ENCODE results near the gene WDR19. TPM values are rescaled to one million over a fixed set of nuclear protein-coding genes. Genes with fewer than 3 reads are reported as not detected.
"Not testable (repeated sequence)": the region's sequence is repeated elsewhere in the genome, so short reads cannot be mapped to it uniquely, and the experiment has no call there.

WDR19 gene
- total RNA-seq, 2 donors from 2014 or later, result 13.1 to 14.2 TPM

- no peaks in the 10 kb centered on the region for H3K27me3 Mint-ChIP-seq (ENCODE audit: low read depth)
- peak overlapping the region; percentile 41 for H3K27ac Mint-ChIP-seq
- no peak for ATAC-seq (replicated peaks in 1 of 2)
- peaks cover 2 to 22% of the 10 kb centered on the region in 2 donors for H3K36me3 Mint-ChIP-seq (ENCODE audit: insufficient read depth in 2 of 2)
- no peak overlapping the region for H3K4me3 Mint-ChIP-seq
- H3K9me3 Mint-ChIP-seq, result no peaks in the 10 kb centered on the region
- peaks cover 12% of the 10 kb centered on the region for H3K4me1 Mint-ChIP-seq (ENCODE audit: low read depth)
- no peak for DNase-seq
Observed at GRCh38 chr4:39285853-39286252, 103.5 kb downstream of the WDR19 start.

- Mint-ChIP-seq H3K27ac (peak overlapping the region; percentile 1), H3K9me3 (no peaks in the 10 kb centered on the region), H3K27me3 (ENCODE audit: low read depth) (no peaks in the 10 kb centered on the region), H3K4me1 (ENCODE audit: low read depth) (peaks cover 12% of the 10 kb centered on the region), H3K4me3 (no peak overlapping the region), H3K36me3 (ENCODE audit: insufficient read depth in 2 of 2) (peaks cover 2 to 25% of the 10 kb centered on the region in 2 donors)
- ATAC-seq (replicated peaks in 1 of 2) (peak in 1 of 2 donors; percentile 17), DNase-seq (no peak)
Observed at GRCh38 chr4:39286263-39286662, 103.9 kb downstream of the WDR19 start.

DNA sequence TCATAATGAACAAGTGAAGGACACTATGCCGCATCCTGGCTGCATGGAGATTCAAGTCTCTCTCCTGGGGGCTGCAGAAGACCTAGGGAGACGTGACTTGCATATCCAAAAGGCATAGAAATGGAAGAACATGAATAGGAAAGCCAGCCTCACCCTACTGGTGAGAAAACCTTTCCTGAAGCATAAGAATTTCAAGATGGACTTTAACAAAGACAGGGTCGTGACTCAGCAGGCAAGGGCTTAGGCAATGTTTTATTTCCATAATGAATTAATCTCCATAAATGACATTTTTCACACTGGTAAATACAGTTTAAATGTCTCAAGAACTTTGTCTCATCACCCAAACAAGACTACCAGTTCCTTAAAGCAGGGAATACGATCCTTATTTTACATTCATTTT lies 104.9 kb downstream of the WDR19 start:
- H3K4me1 Mint-ChIP-seq (ENCODE audit: low read depth), result peaks cover 12% of the 10 kb centered on the region
- H3K36me3 Mint-ChIP-seq (ENCODE audit: insufficient read depth in 2 of 2), result peaks cover 2 to 32% of the 10 kb centered on the region in 2 donors
- H3K27ac Mint-ChIP-seq, result no peak overlapping the region
- H3K4me3 Mint-ChIP-seq, result no peak overlapping the region
- H3K9me3 Mint-ChIP-seq, result no peaks in the 10 kb centered on the region
- ATAC-seq (replicated peaks in 1 of 2) (no peak), DNase-seq (no peak)
- no peaks in the 10 kb centered on the region for H3K27me3 Mint-ChIP-seq (ENCODE audit: low read depth)

DNA sequence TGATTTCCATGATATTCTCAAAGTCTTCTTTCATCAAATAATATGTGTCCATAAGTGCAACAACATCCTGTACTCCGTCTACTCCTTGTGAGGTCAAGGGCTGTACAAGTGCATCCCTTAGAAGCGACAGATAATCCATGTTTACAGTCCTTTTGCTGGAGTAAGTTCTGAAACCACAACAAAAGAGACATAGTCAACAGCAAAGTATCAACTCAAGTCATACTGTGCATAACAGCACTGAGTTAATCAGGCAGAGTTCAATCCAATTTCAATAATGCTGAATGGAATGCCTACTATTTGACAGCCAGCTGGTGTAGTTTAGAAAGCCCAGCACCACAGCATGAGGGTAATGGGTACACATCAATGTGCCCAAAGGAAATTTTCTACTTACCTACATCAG lies 109.4 kb downstream of the WDR19 start:
- ATAC-seq (replicated peaks in 1 of 2), result peak; percentile 49 to 53
- no peak for DNase-seq
- no peaks in the 10 kb centered on the region for H3K27me3 Mint-ChIP-seq (ENCODE audit: low read depth)
- H3K27ac Mint-ChIP-seq, result no peak overlapping the region
- H3K4me3 Mint-ChIP-seq, result no peak overlapping the region
- no peaks in the 10 kb centered on the region for H3K9me3 Mint-ChIP-seq
- H3K4me1 Mint-ChIP-seq (ENCODE audit: low read depth), result peaks cover 5% of the 10 kb centered on the region
- H3K36me3 Mint-ChIP-seq (ENCODE audit: insufficient read depth in 2 of 2), result peaks cover 8 to 39% of the 10 kb centered on the region in 2 donors

- H3K27me3 Mint-ChIP-seq (ENCODE audit: low read depth); H3K4me1 Mint-ChIP-seq (ENCODE audit: low read depth); ATAC-seq (replicated peaks in 1 of 2); H3K9me3 Mint-ChIP-seq; H3K4me3 Mint-ChIP-seq; DNase-seq: not testable (repeated sequence)
- H3K27ac Mint-ChIP-seq, result peak overlapping the region; percentile 59
- peaks cover 9 to 40% of the 10 kb centered on the region in 2 donors for H3K36me3 Mint-ChIP-seq (ENCODE audit: insufficient read depth in 2 of 2)
Observed at GRCh38 chr4:39292433-39292832, 110.1 kb downstream of the WDR19 start.

- ATAC-seq (replicated peaks in 1 of 2) (no peak), DNase-seq (no peak)
- H3K9me3 Mint-ChIP-seq, result no peaks in the 10 kb centered on the region
- no peaks in the 10 kb centered on the region for H3K4me1 Mint-ChIP-seq (ENCODE audit: low read depth)
- no peaks in the 10 kb centered on the region for H3K27me3 Mint-ChIP-seq (ENCODE audit: low read depth)
- H3K36me3 Mint-ChIP-seq (ENCODE audit: insufficient read depth in 2 of 2), result peaks cover 10 to 55% of the 10 kb centered on the region in 2 donors
- H3K27ac Mint-ChIP-seq, result no peak overlapping the region
- H3K4me3 Mint-ChIP-seq, result no peak overlapping the region
Observed at GRCh38 chr4:39295784-39296183, 113.5 kb downstream of the WDR19 start.

- Mint-ChIP-seq H3K27me3 (ENCODE audit: low read depth) (no peaks in the 10 kb centered on the region), H3K36me3 (ENCODE audit: insufficient read depth in 2 of 2) (peaks cover 10 to 49% of the 10 kb centered on the region in 2 donors), H3K9me3 (peaks cover 0 to 1% of the 10 kb centered on the region in 2 donors), H3K4me3 (no peak overlapping the region), H3K27ac (no peak overlapping the region), H3K4me1 (ENCODE audit: low read depth) (no peaks in the 10 kb centered on the region)
- no peak for DNase-seq
- no peak for ATAC-seq (replicated peaks in 1 of 2)
Observed at GRCh38 chr4:39302901-39303300, 120.6 kb downstream of the WDR19 start.

- no peaks in the 10 kb centered on the region for H3K27me3 Mint-ChIP-seq (ENCODE audit: low read depth)
- no peak overlapping the region for H3K27ac Mint-ChIP-seq
- H3K9me3 Mint-ChIP-seq, result peaks cover 0 to 1% of the 10 kb centered on the region in 2 donors
- ATAC-seq (replicated peaks in 1 of 2) (no peak), DNase-seq (no peak)
- H3K36me3 Mint-ChIP-seq (ENCODE audit: insufficient read depth in 2 of 2), result peaks cover 17 to 48% of the 10 kb centered on the region in 2 donors
- no peak overlapping the region for H3K4me3 Mint-ChIP-seq
- no peaks in the 10 kb centered on the region for H3K4me1 Mint-ChIP-seq (ENCODE audit: low read depth)
Observed at GRCh38 chr4:39303871-39304270, 121.5 kb downstream of the WDR19 start.

DNA sequence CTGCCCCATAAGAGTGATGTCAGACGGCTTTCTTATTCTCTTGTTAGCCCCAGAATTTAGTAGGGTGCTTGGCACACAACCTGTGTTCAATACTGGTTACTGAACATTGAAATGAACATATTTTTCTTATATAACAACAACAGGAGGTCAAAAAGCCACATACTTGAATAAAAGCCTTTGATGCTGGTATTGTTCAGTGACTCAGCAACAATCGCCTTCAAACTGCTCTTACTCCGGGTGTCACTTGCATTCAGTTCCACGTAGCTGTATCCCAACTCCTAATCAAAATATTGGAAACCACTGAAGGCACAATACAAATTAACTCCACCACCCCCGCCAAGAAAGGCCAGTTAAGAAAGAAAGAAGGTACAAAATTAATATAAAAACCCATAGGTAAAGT lies 122.3 kb downstream of the WDR19 start:
- DNase-seq (no peak), ATAC-seq (replicated peaks in 1 of 2) (no peak)
- Mint-ChIP-seq H3K4me3 (no peak overlapping the region), H3K4me1 (ENCODE audit: low read depth) (no peaks in the 10 kb centered on the region), H3K27me3 (ENCODE audit: low read depth) (no peaks in the 10 kb centered on the region), H3K36me3 (ENCODE audit: insufficient read depth in 2 of 2) (peaks cover 20 to 44% of the 10 kb centered on the region in 2 donors), H3K9me3 (peaks cover 0 to 1% of the 10 kb centered on the region in 2 donors), H3K27ac (peak overlapping the region; percentile 63)

GRCh38 chr4:39305912-39306677 lies 123.8 kb downstream of the WDR19 start:
- DNase-seq (no peak), ATAC-seq (replicated peaks in 1 of 2) (no peak)
- no peaks in the 10 kb centered on the region for H3K4me1 Mint-ChIP-seq (ENCODE audit: low read depth)
- no peak overlapping the region for H3K27ac Mint-ChIP-seq
- H3K36me3 Mint-ChIP-seq (ENCODE audit: insufficient read depth in 2 of 2), result peaks cover 19 to 37% of the 10 kb centered on the region in 2 donors
- H3K9me3 Mint-ChIP-seq, result no peaks in the 10 kb centered on the region
- no peak overlapping the region for H3K4me3 Mint-ChIP-seq
- H3K27me3 Mint-ChIP-seq (ENCODE audit: low read depth), result no peaks in the 10 kb centered on the region

DNA sequence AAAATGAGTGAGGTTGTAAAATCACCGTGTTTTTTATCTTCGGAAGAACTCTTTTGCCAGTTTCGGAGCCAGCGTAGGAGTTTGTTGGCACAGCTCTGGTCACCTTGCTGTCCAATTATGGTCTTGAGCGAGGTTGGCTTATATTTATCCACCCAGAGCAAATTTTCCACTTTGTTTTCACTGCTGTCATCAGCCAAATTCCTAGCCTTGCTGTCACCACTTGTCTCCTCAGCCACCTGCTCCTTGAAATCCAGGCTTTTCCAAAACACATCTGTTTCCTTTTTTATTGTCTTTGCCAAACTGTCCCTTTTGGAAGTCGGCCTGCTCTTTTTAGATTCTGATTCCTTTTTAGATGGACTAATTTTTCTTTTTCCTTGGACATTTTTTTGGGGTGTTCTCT lies 126.3 kb downstream of the WDR19 start:
- DNase-seq, result no peak
- ATAC-seq (replicated peaks in 1 of 2), result no peak
- H3K4me1 Mint-ChIP-seq (ENCODE audit: low read depth), result no peaks in the 10 kb centered on the region
- H3K36me3 Mint-ChIP-seq (ENCODE audit: insufficient read depth in 2 of 2), result peaks cover 23 to 40% of the 10 kb centered on the region in 2 donors
- no peak overlapping the region for H3K4me3 Mint-ChIP-seq
- H3K9me3 Mint-ChIP-seq, result no peaks in the 10 kb centered on the region
- H3K27me3 Mint-ChIP-seq (ENCODE audit: low read depth), result no peaks in the 10 kb centered on the region
- H3K27ac Mint-ChIP-seq, result no peak overlapping the region

DNA sequence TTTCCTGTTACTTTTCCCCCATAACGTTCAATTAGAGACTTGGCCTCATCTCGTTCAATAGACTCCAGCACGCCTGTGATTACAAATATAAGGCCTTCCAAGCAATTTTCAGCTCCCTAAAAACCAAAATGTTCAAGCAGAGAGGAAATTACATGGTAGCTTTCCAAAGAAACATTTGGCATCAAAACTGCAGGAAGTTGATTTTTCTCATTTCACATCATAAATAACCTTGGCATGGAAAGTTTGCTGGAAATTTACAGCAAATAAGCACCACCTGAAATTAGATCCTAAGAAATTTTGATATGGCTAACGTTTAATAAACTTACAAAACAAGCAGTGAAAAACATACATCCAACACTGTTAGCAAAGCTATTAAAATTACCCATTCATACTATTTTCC lies 130.5 kb downstream of the WDR19 start:
- no peaks in the 10 kb centered on the region for H3K9me3 Mint-ChIP-seq
- H3K27ac Mint-ChIP-seq, result no peak overlapping the region
- no peaks in the 10 kb centered on the region for H3K4me1 Mint-ChIP-seq (ENCODE audit: low read depth)
- DNase-seq (no peak), ATAC-seq (replicated peaks in 1 of 2) (no peak)
- H3K36me3 Mint-ChIP-seq (ENCODE audit: insufficient read depth in 2 of 2), result peaks cover 19 to 35% of the 10 kb centered on the region in 2 donors
- H3K4me3 Mint-ChIP-seq, result no peak overlapping the region
- H3K27me3 Mint-ChIP-seq (ENCODE audit: low read depth), result no peaks in the 10 kb centered on the region

DNA sequence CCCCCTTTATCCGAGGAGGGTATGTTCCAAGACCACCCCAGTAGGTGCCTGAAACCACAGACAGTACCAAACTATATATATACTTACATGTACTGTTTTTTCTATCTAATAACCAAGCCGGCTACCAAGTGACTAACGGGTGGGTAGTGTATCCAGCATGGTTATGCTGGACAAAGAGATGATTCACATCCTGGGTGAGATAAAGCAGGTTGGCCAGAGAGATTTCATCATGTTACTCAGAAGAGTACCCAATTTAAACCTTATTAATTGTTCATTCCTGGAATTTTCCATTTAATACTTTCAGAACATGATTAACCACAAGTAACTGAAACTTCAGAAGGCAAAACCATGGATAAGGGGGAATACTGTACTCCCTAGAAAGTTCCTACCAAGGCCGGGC lies 137.3 kb downstream of the WDR19 start:
- Mint-ChIP-seq H3K4me3 (no peak overlapping the region), H3K27ac (no peak overlapping the region), H3K36me3 (ENCODE audit: insufficient read depth in 2 of 2) (peaks cover under 1 to 31% of the 10 kb centered on the region in 2 donors), H3K27me3 (ENCODE audit: low read depth) (no peaks in the 10 kb centered on the region), H3K4me1 (ENCODE audit: low read depth) (no peaks in the 10 kb centered on the region), H3K9me3 (no peaks in the 10 kb centered on the region)
- ATAC-seq (replicated peaks in 1 of 2), result no peak
- no peak for DNase-seq

Data from activated T-cell treated with anti-CD3 and anti-CD28 coated beads, Interleukin-2, amount 50 U/mL, for 72 hours (primary cell).